Measurements from ENCODE around the gene FIGN. TPM values are rescaled to one million over a fixed set of nuclear protein-coding genes. Genes with fewer than 3 reads are reported as not detected.

Gene FIGN
- total and polyA plus RNA-seq, 2 experiments from 2014 or later: 0.76 to 2.6 TPM

DNA sequence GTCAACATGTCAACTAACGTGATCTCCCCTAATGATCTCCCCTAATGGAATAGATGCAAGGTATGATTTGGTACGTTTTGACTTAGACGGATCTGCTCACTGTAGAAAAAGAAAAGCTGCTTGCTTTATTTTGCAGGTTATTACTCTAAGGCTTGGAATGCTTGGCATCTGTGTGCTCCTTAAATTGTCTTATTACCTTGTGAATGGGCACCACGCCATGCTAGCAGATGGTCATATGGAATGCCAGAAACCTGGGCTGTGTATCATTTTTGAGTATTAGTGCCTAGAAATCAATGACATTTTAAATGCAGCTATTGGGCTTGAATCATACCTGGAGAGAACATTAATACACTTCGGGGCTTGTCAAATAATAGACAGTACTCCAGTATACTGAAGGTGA is 16.5 kb upstream of the FIGN start:
- no peak overlapping the region for H3K9ac ChIP-seq
- no peak for TF ChIP-seq EZH2phosphoT487 (IDR thresholded peaks at IDR 0.05; ENCODE audit: insufficient read depth, low read depth)
- TF ChIP-seq EZH2 (IDR thresholded peaks at IDR 0.05; ENCODE audit: insufficient read depth, poor library complexity, severe bottlenecking): no peak
- H3K4me2 ChIP-seq (ENCODE audit: unreplicated experiment): no peak overlapping the region
- peaks cover 11% of the 10 kb centered on the region; the same call in 1 of the 2 replicates for H3K4me1 ChIP-seq (ENCODE audit: insufficient read depth)
- WGBS, 2 experiments (ENCODE audit: low coverage in 1 of 2, low lambda C conversion rate in 2 of 2, missing lambda C conversion rate in 2 of 2): 86 to 89% methylated on average over 5 of the region's 5 CpGs
- no peak overlapping the region for H2AFZ ChIP-seq
- H3K27ac ChIP-seq: no peak overlapping the region
- no peaks in the 10 kb centered on the region for H3K36me3 ChIP-seq (ENCODE audit: low read depth)
- no peaks in the 10 kb centered on the region for H3F3A ChIP-seq (ENCODE audit: insufficient read depth)
- H4K20me1 ChIP-seq (ENCODE audit: insufficient read depth): no peaks in the 10 kb centered on the region
- H3K27me3 ChIP-seq (replicated peaks; ENCODE audit: insufficient read depth): no peaks in the 10 kb centered on the region
- no peaks in the 10 kb centered on the region for H3K9me3 ChIP-seq (ENCODE audit: low read depth)
- H3K79me2 ChIP-seq (ENCODE audit: insufficient read depth): no peaks in the 10 kb centered on the region
- DNase-seq: no peak
- in situ Hi-C loops (cut with MboI): no loop called here
- 0 out of 2 replicates have a peak, but pooled peaks cover 6% of the 10 kb centered on the region for H3K9me2 ChIP-seq (ENCODE audit: insufficient read depth)
- H3K4me3 ChIP-seq: no peak overlapping the region

DNA sequence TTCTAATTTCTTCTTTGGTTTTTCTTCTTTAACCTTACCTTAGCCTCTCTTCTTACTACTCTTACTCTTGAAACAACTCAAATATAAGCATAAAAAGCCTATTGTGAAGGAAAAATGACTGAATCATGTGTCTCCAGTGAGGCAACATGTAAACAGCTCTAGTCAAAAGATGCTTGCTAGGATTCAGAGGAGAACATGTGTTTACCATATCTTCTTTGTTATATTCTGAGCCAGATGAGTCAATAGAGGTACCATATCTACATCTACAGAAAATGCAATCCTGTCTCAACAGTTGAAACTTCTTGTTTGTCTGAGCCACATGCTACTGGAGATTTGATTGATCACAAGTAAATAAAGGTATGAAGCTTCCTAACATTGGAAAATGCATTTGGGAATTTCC is 15.9 kb upstream of the FIGN start:
- DNase-seq: no peak
- in situ Hi-C loops (cut with MboI): no loop called here
- Histone ChIP-seq H3K27ac (no peak overlapping the region), H3F3A (ENCODE audit: insufficient read depth) (no peaks in the 10 kb centered on the region), H3K9ac (no peak overlapping the region), H3K4me3 (no peak overlapping the region), H3K4me1 (ENCODE audit: insufficient read depth) (peaks cover 11% of the 10 kb centered on the region; the same call in 1 of the 2 replicates), H3K4me2 (ENCODE audit: unreplicated experiment) (no peak overlapping the region), H3K9me3 (ENCODE audit: low read depth) (no peaks in the 10 kb centered on the region), H4K20me1 (ENCODE audit: insufficient read depth) (no peaks in the 10 kb centered on the region), H3K9me2 (ENCODE audit: insufficient read depth) (0 out of 2 replicates have a peak, but pooled peaks cover 6% of the 10 kb centered on the region), H2AFZ (no peak overlapping the region), H3K27me3 (replicated peaks; ENCODE audit: insufficient read depth) (no peaks in the 10 kb centered on the region), H3K36me3 (ENCODE audit: low read depth) (no peaks in the 10 kb centered on the region), H3K79me2 (ENCODE audit: insufficient read depth) (no peaks in the 10 kb centered on the region)
- TF ChIP-seq EZH2phosphoT487 (IDR thresholded peaks at IDR 0.05; ENCODE audit: insufficient read depth, low read depth) (no peak), EZH2 (IDR thresholded peaks at IDR 0.05; ENCODE audit: insufficient read depth, poor library complexity, severe bottlenecking) (no peak)

DNA sequence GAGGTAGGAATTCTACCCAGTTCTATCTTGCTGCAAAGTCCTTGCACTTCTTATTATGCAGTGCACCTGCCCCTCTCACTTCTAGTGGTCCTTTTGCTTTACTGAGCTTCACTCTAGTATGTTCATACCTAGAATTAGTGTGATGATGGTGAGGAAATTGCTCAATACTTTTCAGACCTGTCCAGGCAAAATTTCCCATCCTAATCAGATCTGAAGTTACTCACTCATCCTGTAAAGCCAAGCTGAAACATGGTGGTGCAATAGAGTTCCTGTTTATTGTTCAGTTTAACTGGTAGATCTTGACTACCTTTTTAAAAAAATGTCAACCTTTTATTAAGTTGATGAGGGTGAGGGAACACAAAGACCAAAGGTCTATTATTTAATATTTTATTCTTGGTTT is 12.6 kb upstream of the FIGN start:
- TF ChIP-seq EZH2 (IDR thresholded peaks at IDR 0.05; ENCODE audit: insufficient read depth, poor library complexity, severe bottlenecking) (no peak), EZH2phosphoT487 (IDR thresholded peaks at IDR 0.05; ENCODE audit: insufficient read depth, low read depth) (no peak)
- in situ Hi-C loops (cut with MboI): no loop called here
- no peaks in the 10 kb centered on the region for H4K20me1 ChIP-seq (ENCODE audit: insufficient read depth)

GRCh38 chr2:163741435-163741834 is 5.6 kb upstream of the FIGN start:
- no peaks in the 10 kb centered on the region for H3F3A ChIP-seq (ENCODE audit: insufficient read depth)
- WGBS, 2 experiments (ENCODE audit: low coverage in 1 of 2, low lambda C conversion rate in 2 of 2, missing lambda C conversion rate in 2 of 2): 72 to 73% methylated on average over 5 of the region's 5 CpGs
- H3K9me2 ChIP-seq (ENCODE audit: insufficient read depth): no peaks in the 10 kb centered on the region; the same call in 1 of the 2 replicates
- no peaks in the 10 kb centered on the region for H3K9me3 ChIP-seq (ENCODE audit: low read depth)
- no peaks in the 10 kb centered on the region for H3K79me2 ChIP-seq (ENCODE audit: insufficient read depth)
- H3K4me1 ChIP-seq (ENCODE audit: insufficient read depth): no peaks in the 10 kb centered on the region
- no peak overlapping the region for H3K4me2 ChIP-seq (ENCODE audit: unreplicated experiment)
- no peak overlapping the region for H2AFZ ChIP-seq
- TF ChIP-seq EZH2phosphoT487 (IDR thresholded peaks at IDR 0.05; ENCODE audit: insufficient read depth, low read depth) (no peak), EZH2 (IDR thresholded peaks at IDR 0.05; ENCODE audit: insufficient read depth, poor library complexity, severe bottlenecking) (no peak)
- DNase-seq: no peak
- in situ Hi-C loops (cut with MboI): no loop called here
- H3K27me3 ChIP-seq (replicated peaks; ENCODE audit: insufficient read depth): no peaks in the 10 kb centered on the region
- H3K27ac ChIP-seq: no peak overlapping the region
- H3K36me3 ChIP-seq (ENCODE audit: low read depth): no peaks in the 10 kb centered on the region
- no peaks in the 10 kb centered on the region for H4K20me1 ChIP-seq (ENCODE audit: insufficient read depth)
- no peak overlapping the region for H3K9ac ChIP-seq
- no peak overlapping the region for H3K4me3 ChIP-seq

More for the DNA sequence above, 12.6 kb upstream of the FIGN start:
- Histone ChIP-seq H3K9me2 (ENCODE audit: insufficient read depth) (peaks cover 6% of the 10 kb centered on the region; the same call in 1 of the 2 replicates), H3K4me2 (ENCODE audit: unreplicated experiment) (no peak overlapping the region), H3K4me3 (no peak overlapping the region), H2AFZ (no peak overlapping the region), H3K9me3 (ENCODE audit: low read depth) (no peaks in the 10 kb centered on the region), H3K79me2 (ENCODE audit: insufficient read depth) (no peaks in the 10 kb centered on the region), H3K27ac (no peak overlapping the region), H3F3A (ENCODE audit: insufficient read depth) (no peaks in the 10 kb centered on the region), H3K36me3 (ENCODE audit: low read depth) (no peaks in the 10 kb centered on the region), H3K9ac (no peak overlapping the region), H3K27me3 (replicated peaks; ENCODE audit: insufficient read depth) (no peaks in the 10 kb centered on the region), H3K4me1 (ENCODE audit: insufficient read depth) (0 out of 2 replicates have a peak, but pooled peaks cover 1% of the 10 kb centered on the region)
- DNase-seq: no peak

GRCh38 chr2:163737563-163737962 is 1.8 kb upstream of the FIGN start:
- Histone ChIP-seq H3K9ac (no peak overlapping the region), H3K79me2 (ENCODE audit: insufficient read depth) (peaks cover 26% of the 10 kb centered on the region), H2AFZ (no peak overlapping the region), H3F3A (ENCODE audit: insufficient read depth) (peaks cover 8% of the 10 kb centered on the region; the same call in 1 of the 2 replicates), H3K27me3 (replicated peaks; ENCODE audit: insufficient read depth) (no peaks in the 10 kb centered on the region), H3K9me2 (ENCODE audit: insufficient read depth) (no peaks in the 10 kb centered on the region), H4K20me1 (ENCODE audit: insufficient read depth) (no peaks in the 10 kb centered on the region), H3K4me2 (ENCODE audit: unreplicated experiment) (no peak overlapping the region), H3K36me3 (ENCODE audit: low read depth) (no peaks in the 10 kb centered on the region), H3K9me3 (ENCODE audit: low read depth) (no peaks in the 10 kb centered on the region), H3K27ac (no peak overlapping the region), H3K4me1 (ENCODE audit: insufficient read depth) (no peaks in the 10 kb centered on the region), H3K4me3 (no peak overlapping the region)
- in situ Hi-C loops (cut with MboI): no loop called here
- DNase-seq: no peak
- WGBS, 2 experiments (ENCODE audit: low coverage in 1 of 2, low lambda C conversion rate in 2 of 2, missing lambda C conversion rate in 2 of 2): 80 to 82% methylated on average over 2 of the region's 2 CpGs
- TF ChIP-seq EZH2 (IDR thresholded peaks at IDR 0.05; ENCODE audit: insufficient read depth, poor library complexity, severe bottlenecking): no peak
- TF ChIP-seq EZH2phosphoT487 (IDR thresholded peaks at IDR 0.05; ENCODE audit: insufficient read depth, low read depth): no peak
